ENCODE results near the gene BRK1. TPM values are rescaled to one million over a fixed set of nuclear protein-coding genes. Genes with fewer than 3 reads are reported as not detected.

BRK1 gene
- total and polyA plus RNA-seq, 2 donors (not counting 1 experiment from before 2014, with no cell fraction given) = 55.0 to 86.3 TPM

- peaks cover 48% of the 10 kb centered on the region for H3K79me2 ChIP-seq (ENCODE audit: control insufficient read depth, insufficient read depth, low read length)
- CTCF ChIA-PET = interaction anchor here (0.7 to 7.9 kb wide), 11 partner anchors 16 to 116 kb away, joined by 3 to 59 read pairs (median 5); partner anchors contain the start of gene TATDN2
- peaks cover 37% of the 10 kb centered on the region for H3K4me1 Mint-ChIP-seq
- ATAC-seq (ENCODE audit: low read depth) = peak; percentile 91
- no peaks in the 10 kb centered on the region for H3K27me3 ChIP-seq (replicated peaks in 1 of 4; ENCODE audit: control extremely low read depth in 1 of 4, control insufficient read depth in 3 of 4, insufficient read depth in 4 of 4, low read length in 3 of 4)
- H3K9ac ChIP-seq (ENCODE audit: low read length) = peak within 1 kb of the TSS; percentile 92
- H3K9me3 Mint-ChIP-seq (ENCODE audit: insufficient read depth) = no peaks in the 10 kb centered on the region
- DNase-seq = peak; percentile 83
- peak within 1 kb of the TSS; percentile 43 to 79 for H3K27ac ChIP-seq (ENCODE audit: low read length in 2 of 2)
- peak within 1 kb of the TSS; percentile 66 to 95 (median 84) for H3K4me3 ChIP-seq (ENCODE audit: control extremely low read depth in 1 of 5, extremely low read depth in 1 of 5, insufficient read depth in 1 of 5, low read depth in 2 of 5, low read length in 4 of 5)
- H3K4me1 ChIP-seq (ENCODE audit: control insufficient read depth in 2 of 2, insufficient read depth in 2 of 2, low read length in 2 of 2) = peaks cover 15 to 44% of the 10 kb centered on the region in 2 donors
- H3K4me3 Mint-ChIP-seq = peak within 1 kb of the TSS; percentile 91
- TF ChIP-seq CTCF (IDR thresholded peaks at IDR 0.05) (peak; percentile 98), EZH2 (IDR thresholded peaks at IDR 0.05; ENCODE audit: borderline replicate concordance, insufficient read depth, low read depth, low read length, poor library complexity, severe bottlenecking) (no peak)
- no peaks in the 10 kb centered on the region for H3K27me3 Mint-ChIP-seq
- intact Hi-C loops (cut with micrococcal nuclease) = loop anchor here (1.0 to 2.0 kb wide), 6 partner anchors 16 to 84 kb away; partner anchors contain the start of genes BRK1 and TATDN2
- POLR2A ChIA-PET = interaction anchor here (0.6 to 1.5 kb wide), 5 partner anchors 12 to 274 kb away, joined by 3 to 13 read pairs (median 4); partner anchors contain the start of genes JAGN1 and VHL
- H3K27ac Mint-ChIP-seq = peak within 1 kb of the TSS; percentile 65
- H3K4me2 ChIP-seq (replicated peaks; ENCODE audit: low read depth, low read length, poor library complexity, severe bottlenecking) = peak within 1 kb of the TSS; percentile 91
- H3K9me3 ChIP-seq (ENCODE audit: control extremely low read depth in 1 of 3, control insufficient read depth in 2 of 3, insufficient read depth in 1 of 3, low read length in 2 of 3) = peaks cover 0 to 13% (median 8%) of the 10 kb centered on the region in 3 donors
- H4K20me1 ChIP-seq (ENCODE audit: control insufficient read depth, insufficient read depth, low read length, poor library complexity, severe bottlenecking) = no peaks in the 10 kb centered on the region
- 2% methylated on average over 73 of the region's 76 CpGs for WGBS (ENCODE audit: insufficient coverage)
- peak within 1 kb of the TSS; percentile 93 for H2AFZ ChIP-seq (ENCODE audit: insufficient read depth, low read depth, low read length, poor library complexity, severe bottlenecking)
- H3K36me3 ChIP-seq (replicated peaks in 1 of 2; ENCODE audit: control extremely low read depth in 1 of 2, control insufficient read depth in 1 of 2, extremely low read depth in 1 of 2, insufficient read depth in 2 of 2, low read length in 1 of 2) = peaks cover 0 to 5% of the 10 kb centered on the region in 2 experiments
These were observed 49.3 kb downstream of the BRK1 start, which contains the start of gene IRAK2 for GRCh38 chr3:10164546-10165393. TSS of gene IRAK2 (plus strand) at chr3:10164919. CDS start at chr3:10164955, 36 bp downstream.
